Kidney capillary endothelial cell (primary cell): Measurements from ENCODE around the gene MMP17.

ENCODE experiments used
- DNase-seq: peaks from one replicate; pipeline ENCODE4 v3.0.0-alpha.2; 2018; ENCODE audit warnings: low spot score

MMP17 gene

GRCh38 chr12:131895640-131896079 lies 67.5 kb downstream of the MMP17 start:
- DNase-seq, result no peak

- peak; percentile 69 for DNase-seq
These were observed 68.1 kb downstream of the MMP17 start for GRCh38 chr12:131896080-131896810.

DNA sequence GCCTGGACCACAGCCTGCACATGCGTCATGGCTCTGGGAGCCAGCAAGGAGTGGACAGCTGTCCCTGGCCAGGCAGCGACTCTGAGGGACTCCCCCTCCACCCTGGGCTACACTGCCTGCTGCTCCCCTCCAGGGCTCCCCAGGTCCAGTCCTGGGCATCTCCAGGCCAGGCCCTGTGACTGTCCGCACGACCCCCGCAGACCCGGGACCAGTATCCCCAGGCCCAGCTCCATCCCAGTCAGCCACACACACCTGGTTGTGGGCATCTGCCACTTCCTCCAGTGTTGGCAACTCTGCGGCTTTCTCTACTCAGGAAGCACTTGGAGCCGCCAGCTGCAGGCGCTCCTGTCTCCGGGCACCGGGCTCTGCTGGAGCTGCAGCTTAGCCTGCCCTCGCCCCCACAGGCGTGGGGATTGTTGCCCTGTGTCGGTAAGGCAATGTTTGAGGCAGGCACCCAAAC lies 68.6 kb downstream of the MMP17 start:
- DNase-seq, result no peak

DNA sequence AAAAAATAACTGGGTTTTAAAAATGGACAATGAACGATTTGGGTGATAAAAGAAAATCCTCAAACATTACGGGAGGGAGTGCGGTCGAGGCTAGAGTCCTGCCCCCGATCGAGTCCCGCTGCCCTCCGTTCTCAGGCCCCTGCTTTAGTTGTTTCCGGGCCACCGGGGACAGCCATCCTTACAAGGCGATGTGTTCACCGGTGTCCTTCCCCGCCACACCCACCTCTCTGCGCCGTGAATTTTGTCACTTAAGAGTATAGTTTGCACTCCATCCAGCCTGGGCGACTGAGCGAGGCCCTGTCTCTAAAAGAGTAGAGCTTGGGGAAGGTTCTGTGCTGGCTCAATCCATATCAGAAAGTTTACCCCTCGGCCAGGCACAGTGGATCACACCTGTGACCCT lies 69.1 kb downstream of the MMP17 start:
- DNase-seq, result no peak

GRCh38 chr12:131897875-131898274 lies 69.7 kb downstream of the MMP17 start:
- DNase-seq, result no peak

- DNase-seq, result no peak
These were observed 72.2 kb downstream of the MMP17 start for GRCh38 chr12:131900397-131900796.
